CD1c-positive myeloid dendritic cell (primary cell): ENCODE data around the gene CAMTA1.

Experiments used
- DNase-seq: peaks from one replicate; pipeline ENCODE4 v3.0.0-alpha.2; 2016; ENCODE audit errors: extremely low spot score

CAMTA1 gene

DNA sequence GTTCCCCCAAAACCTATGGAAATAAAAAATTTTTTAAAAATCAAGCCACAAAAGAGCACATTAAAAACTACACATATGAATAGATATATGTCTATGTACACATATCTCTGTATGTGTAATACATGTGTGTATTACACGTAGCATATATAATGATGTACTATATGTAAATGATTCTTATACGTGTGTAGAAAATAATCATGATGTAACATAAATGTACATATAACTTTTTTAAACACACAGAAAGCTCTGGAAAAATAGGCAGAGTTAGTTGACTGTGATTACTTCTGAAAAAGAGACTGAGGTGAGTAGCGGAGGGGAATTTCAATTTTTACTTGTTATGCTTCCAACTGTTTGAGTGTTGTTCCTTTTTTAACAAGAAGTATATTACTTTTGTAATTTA lies 405.0 kb downstream of the CAMTA1 start:
- DNase-seq, result no peak

DNA sequence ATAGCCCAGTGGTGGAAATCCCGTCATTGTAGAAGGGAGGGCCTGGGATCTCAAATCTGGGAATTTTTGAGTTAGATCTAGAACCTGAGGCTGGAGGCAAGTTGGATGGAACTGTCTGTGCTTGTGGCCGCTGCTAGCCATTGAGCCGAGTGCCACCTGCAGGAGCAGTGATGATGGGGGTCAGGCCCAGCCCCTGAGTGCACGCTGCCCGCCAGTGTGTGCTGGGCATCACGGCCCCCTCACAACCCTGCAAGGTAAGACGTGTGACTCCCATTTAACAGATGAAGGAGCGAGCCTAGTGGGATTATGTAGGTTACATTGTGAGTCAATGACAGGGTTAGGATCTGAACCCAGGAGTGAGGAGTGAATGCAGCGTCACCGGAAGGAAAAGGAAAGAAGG lies 407.2 kb downstream of the CAMTA1 start:
- no peak for DNase-seq

DNA sequence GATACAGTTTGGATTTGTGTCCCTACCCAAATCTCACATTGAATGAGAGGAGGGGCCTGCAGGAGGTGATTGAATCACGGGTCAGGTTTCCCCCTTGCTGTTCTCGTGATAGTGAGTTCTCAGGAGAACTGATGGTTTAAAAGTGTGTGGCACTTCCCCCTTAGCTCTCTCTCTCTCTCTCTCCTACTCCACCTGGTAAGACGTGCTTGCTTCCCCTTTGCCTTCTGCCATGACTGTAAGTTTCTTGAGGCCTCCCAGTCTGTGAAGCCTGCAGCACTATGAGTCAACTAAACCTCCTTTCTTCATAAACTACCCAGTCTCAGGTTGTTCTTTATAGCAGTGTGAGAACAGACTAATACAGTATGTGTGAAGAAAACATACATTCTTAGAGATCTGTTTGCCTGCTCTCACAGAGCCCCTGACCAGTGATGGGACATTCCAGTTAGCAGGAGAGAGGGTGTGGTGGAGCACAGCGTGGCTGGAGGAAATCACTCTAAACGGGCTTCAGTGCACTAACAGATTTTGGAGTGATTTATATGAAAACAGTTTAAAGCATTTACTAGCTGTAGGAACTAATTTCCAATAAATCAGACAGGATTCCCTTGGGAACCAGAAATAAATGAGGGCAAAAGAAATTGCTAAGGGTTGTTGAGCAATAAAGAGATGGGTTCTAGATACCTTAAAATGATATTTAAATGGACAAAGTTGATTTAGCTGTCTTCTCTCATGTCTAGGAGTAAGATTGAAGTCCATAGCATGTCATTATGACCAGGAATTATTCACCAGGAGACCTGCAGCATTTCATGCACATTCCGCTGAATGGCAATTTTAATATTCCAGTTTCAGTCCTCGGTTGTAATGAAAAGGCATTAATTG lies 411.0 kb downstream of the CAMTA1 start:
- DNase-seq, result no peak

DNA sequence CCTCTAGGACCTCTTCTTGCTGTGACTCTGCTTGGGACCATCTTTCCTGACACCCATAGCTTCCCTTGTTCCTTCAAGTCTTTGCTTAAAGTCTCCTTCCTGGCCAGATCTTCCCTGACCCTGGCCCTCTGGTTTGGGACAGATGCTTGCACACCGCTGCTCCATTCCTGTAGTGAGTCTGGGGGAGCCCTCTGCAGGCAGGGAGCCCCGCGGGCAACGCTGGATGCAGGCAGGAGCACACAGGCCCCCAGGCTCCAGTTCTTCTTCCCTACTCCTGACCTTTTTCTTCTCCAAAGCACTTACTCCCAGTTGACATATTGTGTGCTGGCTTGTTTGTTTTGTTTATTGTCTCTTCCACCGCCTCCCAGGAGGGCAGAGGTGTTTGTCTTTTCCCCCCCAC lies 413.4 kb downstream of the CAMTA1 start:
- DNase-seq, result no peak

DNA sequence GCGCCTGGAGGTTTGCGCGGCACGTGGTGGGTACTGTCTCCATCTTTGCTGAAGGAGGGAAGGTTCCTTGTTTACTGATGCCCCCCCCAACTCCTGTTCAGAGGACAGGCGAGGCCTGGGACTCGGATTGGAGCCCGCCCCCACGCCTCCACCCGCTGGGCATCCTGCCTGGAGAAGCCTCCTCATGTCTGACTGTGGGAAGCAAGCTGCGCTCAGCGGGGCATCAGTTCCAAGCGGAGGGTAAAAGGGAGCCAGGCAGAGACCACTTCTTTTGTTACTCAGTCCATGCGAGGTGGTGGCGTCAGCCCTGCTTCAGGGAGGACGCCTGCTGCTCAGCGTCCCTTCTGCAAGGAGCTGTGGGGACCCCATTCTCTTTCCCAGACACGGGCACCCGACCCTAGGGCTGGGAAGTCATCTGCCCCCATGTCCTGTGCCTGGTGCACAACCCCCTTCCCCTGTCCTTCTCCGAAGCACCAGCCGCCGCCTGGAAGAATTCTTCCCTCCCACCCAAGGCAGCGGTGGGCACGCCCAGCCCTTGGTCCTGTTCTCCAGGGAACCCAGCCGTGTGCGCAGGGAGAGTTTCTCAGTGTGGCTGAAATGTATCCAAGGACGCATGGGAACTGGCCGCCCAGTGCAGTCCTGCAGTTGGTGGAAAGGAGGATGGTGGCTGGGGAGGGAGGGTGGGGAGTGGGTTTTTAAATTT lies 414.0 kb downstream of the CAMTA1 start:
- DNase-seq, result no peak

DNA sequence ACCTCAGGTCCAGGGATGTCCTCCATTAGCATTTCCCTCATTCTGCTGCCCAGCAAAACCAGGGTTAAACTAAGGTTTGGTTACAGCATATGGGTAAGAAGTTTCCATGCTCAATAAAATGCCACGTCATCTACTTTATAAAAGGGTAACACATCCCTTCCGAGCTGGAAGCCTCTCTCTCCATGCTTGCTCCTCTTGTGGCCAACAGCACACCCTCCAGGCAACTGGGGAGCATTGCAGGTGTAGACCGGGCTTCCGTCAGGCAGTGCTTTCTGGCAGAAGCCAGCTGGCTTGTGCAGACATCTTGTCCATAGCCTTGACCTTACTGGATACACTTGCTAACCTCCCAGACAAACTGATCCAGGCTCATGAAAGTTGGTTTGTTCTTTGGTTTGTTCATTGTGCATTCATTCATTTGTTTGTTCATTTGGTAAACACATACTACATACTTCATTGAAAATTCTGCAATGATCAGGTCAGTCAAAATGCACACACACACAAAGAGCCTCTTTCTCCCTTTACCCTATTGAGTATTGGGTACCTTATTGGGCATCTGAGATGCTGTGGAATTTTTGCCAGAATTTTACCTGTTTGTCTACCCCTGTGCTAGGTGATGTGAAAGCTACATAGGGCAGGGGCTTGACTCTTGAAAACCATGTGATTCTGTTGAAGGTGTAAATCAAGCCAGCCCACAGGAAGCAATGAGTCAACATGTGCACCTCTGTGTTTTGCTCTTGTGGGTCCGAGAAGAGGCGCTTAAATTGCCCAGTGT lies 422.8 kb downstream of the CAMTA1 start:
- DNase-seq, result peak; percentile 33

DNA sequence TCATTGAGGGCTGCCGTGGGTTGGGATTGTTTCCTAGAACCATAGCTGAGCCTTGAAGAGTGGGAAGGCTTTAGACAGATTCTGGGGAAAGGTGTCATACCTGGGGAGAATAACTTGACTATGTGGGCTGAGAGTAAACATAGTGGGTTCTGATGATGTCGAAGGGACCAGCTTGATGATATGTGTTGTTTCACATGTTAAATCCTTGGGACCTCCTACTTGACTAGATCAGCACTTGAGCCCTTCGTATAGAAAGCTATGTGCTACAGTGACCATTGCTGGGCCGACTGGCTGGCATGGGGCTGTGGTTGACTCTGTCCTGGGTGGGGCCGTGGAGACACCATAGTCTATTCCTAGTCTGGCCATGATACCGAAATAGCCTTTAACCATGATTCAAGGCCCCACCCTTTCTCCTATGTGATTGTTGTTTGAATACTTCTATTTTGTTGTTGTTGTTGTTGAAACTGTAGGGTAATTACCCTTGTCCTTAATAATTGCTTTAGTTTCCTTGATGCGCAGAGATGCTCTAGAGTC lies 423.5 kb downstream of the CAMTA1 start:
- DNase-seq, result no peak

DNA sequence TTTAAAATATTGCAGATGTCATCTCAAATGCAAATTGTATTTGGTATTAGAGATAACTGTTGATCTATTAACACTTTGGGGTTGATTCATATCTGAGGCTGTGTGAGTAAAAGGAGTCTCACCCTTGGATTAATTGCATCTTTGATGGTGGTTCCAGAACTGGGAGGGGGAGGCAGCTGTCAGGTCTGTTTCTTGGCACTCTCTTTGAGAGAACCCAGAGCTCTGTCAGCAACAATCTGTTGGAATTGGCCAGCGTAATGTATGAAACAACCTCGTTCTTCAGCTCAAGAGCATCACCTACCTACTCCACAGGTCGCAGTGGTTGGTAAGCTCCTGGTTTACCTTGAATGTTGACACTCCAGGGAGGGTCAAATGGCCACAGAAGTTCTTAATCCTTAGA lies 424.1 kb downstream of the CAMTA1 start:
- DNase-seq, result no peak

DNA sequence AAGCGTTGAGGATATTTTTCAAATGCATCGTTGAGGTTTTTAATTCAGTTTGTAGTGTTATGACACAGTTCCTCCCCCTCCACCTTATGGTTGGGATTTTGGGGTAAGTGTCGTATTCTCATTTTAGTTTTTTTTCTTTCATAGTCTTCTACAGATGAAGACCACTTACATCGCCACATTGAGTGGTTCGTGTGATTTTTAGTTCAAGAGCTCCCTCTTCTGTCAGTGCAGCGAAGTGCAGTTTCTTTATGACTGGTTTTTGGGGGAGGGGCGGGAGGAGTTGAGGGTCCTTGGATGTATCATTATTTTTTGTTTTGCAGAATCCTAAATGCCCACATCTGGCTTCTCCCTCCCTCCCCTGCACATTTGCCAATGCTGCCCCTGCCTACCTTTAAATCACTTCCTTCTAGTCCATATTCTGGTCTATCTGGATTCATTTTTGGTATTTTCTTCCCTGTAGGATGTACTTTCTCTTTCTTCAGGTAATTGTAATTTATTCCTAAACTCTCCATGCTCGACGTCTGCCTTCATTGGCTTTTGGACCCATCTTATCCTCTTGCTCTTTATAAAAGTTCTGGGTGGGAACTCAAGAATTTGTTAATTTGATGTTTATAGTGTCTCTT lies 433.1 kb downstream of the CAMTA1 start:
- peak; percentile 20 for DNase-seq

DNA sequence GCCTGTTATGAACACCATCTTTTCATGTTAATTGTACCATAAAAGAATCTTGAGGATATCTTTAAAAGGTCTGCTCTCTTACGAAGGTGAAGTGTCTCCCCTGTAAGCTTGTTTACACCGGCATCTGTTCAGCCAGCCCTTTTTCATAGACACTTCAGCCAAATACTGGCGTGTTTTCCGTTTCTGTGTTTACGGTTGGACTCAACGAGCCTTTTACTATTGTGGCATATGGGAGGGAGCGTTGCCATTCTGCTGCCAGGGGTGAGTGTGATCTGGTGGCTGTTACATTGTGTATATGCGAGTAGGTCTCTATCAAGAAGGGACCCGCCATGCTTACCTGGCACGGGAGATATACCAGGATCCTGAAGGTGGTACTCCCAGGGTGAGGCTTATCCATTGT lies 433.8 kb downstream of the CAMTA1 start:
- no peak for DNase-seq

DNA sequence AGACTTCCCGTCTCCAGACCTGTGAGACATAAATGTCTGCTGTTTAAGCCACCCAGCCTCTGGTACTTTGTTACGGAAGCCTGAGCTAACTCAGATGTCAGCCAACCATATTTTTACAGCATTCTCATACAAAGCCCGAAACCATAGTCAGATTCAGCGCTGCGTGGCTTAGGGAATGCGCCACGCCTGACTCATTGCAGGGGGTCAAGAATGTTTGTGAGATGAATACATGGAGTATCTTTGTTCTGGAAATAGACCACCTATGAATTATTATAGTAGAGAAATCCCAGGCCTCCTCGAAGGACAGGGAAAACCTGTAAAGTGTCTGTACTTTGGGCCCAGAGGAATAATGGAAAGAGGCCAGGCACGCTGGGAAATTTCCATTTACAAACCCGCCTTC lies 434.8 kb downstream of the CAMTA1 start:
- no peak for DNase-seq

DNA sequence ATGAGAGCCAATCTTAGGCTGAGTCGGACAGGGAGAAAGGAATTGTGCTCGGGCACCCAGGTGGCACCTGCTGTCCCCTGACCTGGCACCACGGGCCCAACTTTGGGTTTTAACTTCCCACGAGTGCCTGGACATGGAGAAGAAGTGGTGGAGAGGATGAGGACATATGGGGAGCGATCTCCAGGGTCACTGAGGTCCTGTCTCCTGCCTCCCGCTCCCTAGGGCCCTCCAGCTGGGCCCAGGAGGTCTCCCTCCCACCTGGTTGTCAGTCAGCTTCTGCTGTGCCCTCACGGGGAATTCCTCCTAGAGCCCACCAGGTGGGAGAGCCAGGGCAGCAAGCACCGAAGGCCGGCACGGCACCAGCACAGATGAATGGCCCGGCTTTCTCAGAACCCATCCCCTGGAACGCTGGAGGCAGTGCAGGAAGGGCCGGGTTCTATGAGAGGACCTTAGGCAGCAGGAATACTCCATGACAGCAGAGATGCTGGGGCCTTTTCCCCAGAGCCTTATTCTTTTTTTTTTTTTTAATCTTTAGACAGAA lies 435.5 kb downstream of the CAMTA1 start:
- no peak for DNase-seq

DNA sequence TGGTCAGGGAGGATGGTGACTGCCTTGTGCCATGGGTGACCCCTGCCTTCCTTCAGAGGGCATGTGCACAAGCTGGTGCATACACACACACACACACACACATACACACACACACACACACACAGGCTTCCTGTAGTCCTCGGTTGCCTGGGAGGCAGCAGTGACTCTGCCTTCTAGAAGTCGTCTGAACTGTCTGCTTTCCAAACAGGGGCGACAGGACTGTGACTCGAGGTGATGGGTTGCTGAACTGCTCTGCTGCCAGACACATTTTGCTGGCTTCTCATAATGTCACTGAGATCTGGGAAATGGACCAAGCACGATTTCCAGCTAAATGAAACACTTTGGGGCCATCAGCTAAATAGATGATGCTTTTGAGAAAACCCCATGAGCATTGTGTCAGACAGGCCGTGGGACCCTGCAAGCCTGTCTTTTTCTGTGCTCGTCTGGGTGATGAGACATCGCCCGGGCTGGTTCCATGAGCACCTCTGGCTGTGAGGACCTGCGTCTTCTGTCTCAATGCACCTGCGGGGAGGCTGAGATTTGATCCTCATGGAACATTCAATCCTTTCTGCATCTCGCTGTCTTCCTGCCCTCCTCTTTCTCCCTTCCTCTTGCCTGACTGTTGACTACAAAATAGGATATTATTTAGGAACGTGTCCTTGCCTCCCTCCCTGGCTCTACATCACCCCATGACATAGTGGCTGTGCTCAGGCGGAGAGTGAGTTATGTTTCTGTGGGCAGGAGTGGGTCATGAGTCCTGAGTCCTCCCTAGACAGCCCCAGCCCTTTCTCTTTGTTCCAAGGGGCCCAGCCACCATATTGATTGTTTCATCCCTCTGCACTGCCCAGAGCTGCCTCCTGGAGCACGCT lies 436.8 kb downstream of the CAMTA1 start:
- no peak for DNase-seq

DNA sequence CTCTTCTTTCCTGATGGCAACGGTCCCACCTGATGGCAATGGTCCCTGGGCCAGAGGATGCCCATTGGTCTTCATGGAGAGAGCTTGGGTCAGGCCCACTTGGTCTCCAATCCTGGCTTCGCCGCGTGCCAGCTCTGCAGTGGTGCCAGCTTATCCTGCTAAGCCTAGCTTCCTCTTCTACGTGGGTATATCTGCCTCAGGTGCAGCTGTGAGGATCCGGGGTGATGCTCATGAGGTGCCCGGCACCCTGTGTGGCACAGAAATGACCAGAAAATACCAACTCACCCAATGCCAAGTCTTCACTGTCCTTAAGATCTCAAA lies 437.4 kb downstream of the CAMTA1 start:
- DNase-seq, result no peak

DNA sequence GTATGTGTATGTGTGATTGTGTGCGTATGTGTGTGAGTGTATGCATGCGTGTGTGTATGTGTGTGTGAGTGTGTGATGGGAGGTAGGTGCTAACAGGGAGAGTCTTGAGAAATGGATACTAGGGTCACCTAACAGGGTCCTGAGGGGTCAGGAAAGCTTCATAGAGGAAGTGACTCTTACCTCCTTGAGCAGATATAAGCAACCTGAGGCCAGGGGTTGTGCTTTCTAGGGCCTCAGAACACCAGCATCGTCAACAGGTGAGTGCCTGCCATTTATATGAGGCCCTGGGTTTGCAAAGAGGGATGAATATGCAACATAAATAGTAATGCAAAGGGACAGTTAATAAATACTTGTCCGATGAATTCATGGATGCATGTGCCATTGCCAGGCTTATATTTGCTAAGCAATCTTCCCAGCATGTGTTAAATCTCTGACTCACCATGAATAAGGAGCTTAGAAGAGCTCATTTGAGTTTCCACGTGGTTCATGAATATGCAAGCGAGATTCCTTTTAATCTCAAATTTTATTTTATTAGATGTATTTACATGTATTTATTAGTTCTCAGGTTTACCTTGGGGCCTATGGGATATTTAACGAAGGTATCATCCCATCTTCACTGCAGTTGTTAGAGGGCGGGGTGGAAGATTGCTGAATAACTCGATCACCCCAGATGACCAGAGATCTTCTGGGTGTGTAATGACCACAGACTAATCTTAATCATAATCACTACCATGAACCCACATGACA lies 438.3 kb downstream of the CAMTA1 start:
- DNase-seq, result no peak

DNA sequence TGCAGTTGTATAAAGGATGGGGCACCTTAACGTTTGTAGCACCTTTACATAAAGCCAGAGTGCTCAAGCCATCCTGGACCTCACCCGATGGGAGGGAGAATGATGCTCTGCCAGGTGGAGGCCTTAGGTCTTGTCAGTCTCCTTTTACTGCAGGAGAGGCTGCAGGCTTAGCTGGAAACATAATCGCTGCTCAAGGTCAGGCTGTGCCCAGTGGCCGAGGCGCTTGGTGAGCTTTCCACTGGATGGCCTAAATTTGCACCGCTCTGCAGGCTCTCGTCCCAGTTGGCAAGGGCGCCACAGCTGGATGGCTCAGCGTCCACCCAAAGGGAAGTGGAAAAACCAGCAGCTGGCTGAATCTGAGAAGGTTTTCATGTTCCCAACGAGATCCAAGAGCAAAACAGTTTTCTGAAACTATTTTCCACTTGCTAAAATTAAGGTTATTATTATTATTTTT lies 438.9 kb downstream of the CAMTA1 start:
- DNase-seq, result no peak

DNA sequence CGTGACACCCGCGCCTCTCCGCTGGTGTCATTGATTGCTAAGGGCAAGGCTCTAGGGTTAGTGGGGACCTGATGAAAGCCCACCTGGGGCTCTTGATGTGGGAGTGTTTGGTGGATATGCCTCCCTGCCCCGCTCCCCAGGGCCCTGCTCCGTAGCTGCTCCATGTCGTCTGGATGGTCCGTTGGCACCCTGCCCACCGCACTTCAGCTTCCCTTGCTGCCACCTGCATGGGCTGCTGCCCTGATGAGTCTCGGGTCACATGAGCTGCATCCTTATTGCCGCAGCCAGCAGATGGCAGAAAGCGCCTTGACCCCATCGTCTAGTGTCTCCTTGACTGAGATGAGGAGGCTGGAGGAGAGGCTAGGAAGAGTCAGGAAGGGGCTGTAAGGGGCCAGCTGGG lies 439.4 kb downstream of the CAMTA1 start:
- no peak for DNase-seq

DNA sequence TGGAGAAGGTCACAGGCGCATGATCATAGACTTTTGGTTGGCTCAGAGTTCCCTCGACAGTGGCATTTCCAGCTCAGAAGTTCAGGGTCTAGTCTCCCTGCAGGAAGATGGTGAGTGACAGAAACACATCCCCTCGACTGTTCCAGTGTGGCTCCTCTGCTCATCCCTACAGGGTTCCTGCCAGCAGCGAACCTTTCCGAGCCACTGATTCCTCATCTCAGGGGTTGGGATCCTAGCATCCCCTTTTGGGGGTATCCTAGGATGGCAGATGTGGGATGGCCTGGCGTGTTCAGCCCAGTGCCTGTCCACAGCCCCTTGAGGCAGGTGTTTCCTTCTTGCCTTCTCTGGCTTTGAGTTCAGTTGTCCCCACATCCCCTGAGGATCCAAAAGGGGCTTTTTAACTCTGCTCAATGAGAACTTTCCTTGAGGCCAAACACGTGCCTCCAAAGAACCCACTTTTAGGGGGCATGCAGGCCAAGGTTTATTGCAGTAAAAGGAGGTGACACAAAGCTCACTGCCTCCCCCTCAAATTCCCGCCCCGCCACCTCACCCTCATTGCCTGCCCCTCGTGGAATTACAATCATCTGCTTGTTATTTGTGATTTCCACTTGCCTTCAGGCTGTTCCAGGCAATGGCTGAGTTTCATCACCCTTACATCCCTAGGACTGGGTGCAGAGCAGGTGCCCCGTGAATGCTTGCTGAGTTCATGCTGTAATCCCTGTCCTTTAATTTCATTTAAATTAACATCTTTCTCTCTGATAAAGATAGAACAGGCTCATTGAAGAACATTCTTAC lies 440.7 kb downstream of the CAMTA1 start:
- DNase-seq, result no peak

DNA sequence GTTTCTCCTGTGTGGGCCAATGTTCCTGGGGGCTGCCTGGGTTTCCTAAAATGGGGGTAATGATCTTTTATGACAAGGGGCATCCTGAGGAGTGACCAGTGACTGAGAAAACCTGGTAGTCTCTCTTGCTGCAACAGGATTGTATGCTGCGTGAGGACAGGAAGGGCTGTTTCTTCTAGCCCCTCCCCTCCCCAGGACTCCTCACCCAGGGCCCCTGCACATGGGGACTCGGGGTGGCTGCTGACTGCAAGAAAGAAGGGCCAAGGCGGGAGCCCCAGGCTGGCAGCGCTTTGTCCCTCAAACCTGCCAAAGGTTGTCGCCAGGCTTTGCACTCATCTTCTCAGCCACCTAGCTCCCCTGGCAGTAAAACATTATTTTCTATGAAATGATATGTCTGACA lies 442.4 kb downstream of the CAMTA1 start:
- no peak for DNase-seq
